ENCODE measurements around the gene CCN5. TPM values are rescaled to one million over a fixed set of nuclear protein-coding genes. Genes with fewer than 3 reads are reported as not detected.

The CCN5 gene
- total and polyA plus RNA-seq, 2 of the 8 experiments (the other 6 are each of a cell fraction or from before 2014, with no cell fraction given): not detected

GRCh38 chr20:44750081-44750805 is 35.1 kb downstream of the CCN5 start:
- no peak overlapping the region for H2AFZ ChIP-seq (ENCODE audit: low read length)
- H2BK20ac ChIP-seq (ENCODE audit: low read length): no peak overlapping the region
- no peak overlapping the region for H4K5ac ChIP-seq (ENCODE audit: insufficient read length, low read depth, low read length)
- H3K4me3 ChIP-seq (ENCODE audit: extremely low read depth in 1 of 4, insufficient read depth in 2 of 4, low read depth in 3 of 4, low read length in 4 of 4): no peak overlapping the region
- no peak overlapping the region for H3K14ac ChIP-seq (ENCODE audit: insufficient read length)
- H3K23me2 ChIP-seq (ENCODE audit: low read depth, low read length): peaks cover 11% of the 10 kb centered on the region; the same call in 1 of the 2 replicates
- no peak overlapping the region for H3K4me2 ChIP-seq (ENCODE audit: insufficient read depth in 1 of 2, low read depth in 2 of 2, low read length in 2 of 2)
- H3K79me1 ChIP-seq (ENCODE audit: low read depth, low read length): no peaks in the 10 kb centered on the region
- DNase-seq (ENCODE audit: low read depth in 1 of 2, low spot score in 2 of 2) (peak in 1 of 2 experiments; percentile 71), FAIRE-seq (no peak)
- no peak overlapping the region for H4K91ac ChIP-seq (replicated peaks; ENCODE audit: insufficient read length, low read length)
- H2BK5ac ChIP-seq (ENCODE audit: low read depth, low read length): no peak overlapping the region
- CTCF ChIA-PET (ENCODE audit: partially characterized antibody): interaction anchor here (0.6 to 15.1 kb wide), 23 partner anchors 8 to 134 kb away, joined by 3 to 256 read pairs (median 5); partner anchors contain the start of gene YWHAB
- no peak overlapping the region for H3K27ac ChIP-seq (ENCODE audit: low read depth, low read length)
- 0 out of 2 replicates have a peak overlapping the region, but pooled peaks have one; percentile 9 for H4K8ac ChIP-seq (ENCODE audit: extremely low read depth, insufficient read depth, low read length)
- H2BK15ac ChIP-seq (ENCODE audit: low read length): 0 out of 2 replicates have a peak overlapping the region, but pooled peaks have one; percentile 46
- H3K56ac ChIP-seq (replicated peaks; ENCODE audit: insufficient read length, low read depth, low read length): no peak overlapping the region
- POLR2A ChIA-PET (ENCODE audit: partially characterized antibody): no interaction called here
- H2BK120ac ChIP-seq (replicated peaks; ENCODE audit: low read depth, low read length): no peak overlapping the region
- H2BK12ac ChIP-seq (ENCODE audit: low read depth, low read length): no peak overlapping the region
- no peak overlapping the region; the same call in 1 of the 2 replicates for H3K18ac ChIP-seq (ENCODE audit: extremely low read depth, low read length)
- H3K36me3 ChIP-seq (ENCODE audit: control insufficient read depth in 2 of 4, insufficient read depth in 4 of 4, low read length in 3 of 4): no peaks in the 10 kb centered on the region
- no peak overlapping the region for H2AK5ac ChIP-seq (ENCODE audit: low read depth, low read length)
- H4K20me1 ChIP-seq (replicated peaks in 1 of 2; ENCODE audit: control insufficient read depth in 1 of 2, insufficient read depth in 2 of 2, low read length in 2 of 2): no peaks in the 10 kb centered on the region
- no peaks in the 10 kb centered on the region for H3K79me2 ChIP-seq (ENCODE audit: control insufficient read depth in 1 of 2, insufficient read depth in 2 of 2, low read length in 2 of 2)
- no peak overlapping the region for H3K23ac ChIP-seq (ENCODE audit: insufficient read length)
- peaks cover 0 to 17% (median 3%) of the 10 kb centered on the region in 4 experiments; a peak in 5 of 7 replicates for H3K4me1 ChIP-seq (replicated peaks in 1 of 4; ENCODE audit: control insufficient read depth in 3 of 4, insufficient read depth in 4 of 4, low read length in 3 of 4)
- no peaks in the 10 kb centered on the region for H3K9me3 ChIP-seq (ENCODE audit: insufficient read depth in 2 of 2, low read depth in 1 of 2, low read length in 1 of 2)
- H3K27me3 ChIP-seq (replicated peaks in 1 of 4; ENCODE audit: control insufficient read depth in 3 of 4, extremely low read depth in 1 of 4, insufficient read depth in 3 of 4, low read length in 3 of 4): peaks cover 2 to 17% (median 14%) of the 10 kb centered on the region in 4 experiments
- WGBS, 2 experiments (ENCODE audit: extremely low coverage in 1 of 2, insufficient coverage in 1 of 2, insufficient read length in 1 of 2, insufficient replicate concordance in 2 of 2, low coverage in 1 of 2, low lambda C conversion rate in 2 of 2, missing lambda C conversion rate in 1 of 2): 88% methylated on average over 51 of the region's 73 CpGs; no CpG with 5 or more reads in 1 of the 2 experiments
- H3K4ac ChIP-seq (replicated peaks; ENCODE audit: insufficient read length, low read depth, low read length): no peak overlapping the region
- no peak overlapping the region for H3K9ac ChIP-seq (replicated peaks in 1 of 4; ENCODE audit: extremely low read depth in 1 of 4, low read depth in 3 of 4, low read length in 3 of 4)
- TF ChIP-seq FOSL1 (IDR thresholded peaks at IDR 0.05; ENCODE audit: insufficient read depth, low read depth, low read length) (no peak), JUND (IDR thresholded peaks at IDR 0.05; ENCODE audit: low read length) (no peak), TEAD4 (IDR thresholded peaks at IDR 0.05; ENCODE audit: low read depth, low read length) (no peak), YY1 (IDR thresholded peaks at IDR 0.05; ENCODE audit: low read depth, low read length) (no peak), TAF7 (optimal IDR thresholded peaks at IDR 0.05; ENCODE audit: borderline replicate concordance, low read depth, low read length) (no peak), RAD21 (IDR thresholded peaks at IDR 0.05 in 1 of 2, conservative IDR thresholded peaks at IDR 0.05 in 1 of 2; ENCODE audit: low read depth in 2 of 2, low read length in 2 of 2) (peak; percentile 31 to 59; a peak in 3 of 4 replicates), GTF2F1 (IDR thresholded peaks at IDR 0.05; ENCODE audit: borderline replicate concordance, low read depth, low read length) (no peak), JUN (IDR thresholded peaks at IDR 0.05; ENCODE audit: low read depth, low read length) (no peak), ZNF274 (IDR thresholded peaks at IDR 0.05; ENCODE audit: borderline replicate concordance, extremely low read depth, low read length) (no peak), GABPA (IDR thresholded peaks at IDR 0.05; ENCODE audit: borderline replicate concordance, insufficient read depth, low read length) (no peak), SIN3A (conservative IDR thresholded peaks at IDR 0.05 in 1 of 2, IDR thresholded peaks at IDR 0.05 in 1 of 2; ENCODE audit: low read depth in 1 of 2, low read length in 2 of 2) (no peak), HDAC6 (IDR thresholded peaks at IDR 0.05; ENCODE audit: low read depth, low read length) (no peak)

Data from H1 (cell line).